COR-L47 (cell line): ENCODE results near the gene SMAD4.
"Not testable (repeated sequence)": the region's sequence is repeated elsewhere in the genome, so short reads cannot be mapped to it uniquely, and the experiment has no call there.

Experiments
- DNase-seq: peaks from one replicate; lab custom pipeline; 2025; lab: John Stamatoyannopoulos, UW

SMAD4 gene

DNA sequence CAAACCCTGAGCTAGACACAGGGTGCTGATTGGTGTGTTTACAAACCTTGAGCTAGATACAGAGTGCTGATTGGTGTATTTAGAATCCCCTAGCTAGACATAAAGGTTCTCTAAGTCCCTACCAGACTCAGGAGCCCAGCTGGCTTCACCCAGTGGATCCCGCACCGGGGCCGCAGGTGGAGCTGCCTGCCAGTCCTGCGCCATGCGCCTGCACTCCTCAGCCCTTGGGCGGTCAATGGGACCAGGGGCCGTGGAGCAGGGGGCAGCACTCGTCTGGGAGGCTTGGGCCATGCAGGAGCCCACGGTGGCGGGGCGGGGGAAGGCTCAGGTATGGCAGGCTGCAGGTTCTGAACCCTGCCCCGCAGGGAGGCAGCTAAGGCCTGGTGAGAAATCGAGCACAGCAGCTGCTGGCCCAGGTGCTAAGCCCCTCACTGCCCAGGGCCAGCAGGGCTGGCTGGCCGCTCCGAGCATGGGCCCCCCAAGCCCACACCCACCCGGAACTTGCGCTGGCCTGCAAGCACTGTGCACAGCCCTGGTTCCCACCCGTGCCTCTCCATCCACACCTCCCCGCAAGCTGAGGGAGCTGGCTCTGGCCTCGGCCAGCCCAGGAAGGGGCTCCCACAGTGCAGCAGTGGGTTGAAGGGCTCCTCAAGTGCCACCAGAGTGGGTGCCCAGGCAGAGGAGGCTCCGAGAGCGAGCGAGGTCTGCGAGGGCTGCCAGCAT is 81.8 kb downstream of the SMAD4 start:
- not testable (repeated sequence) for DNase-seq

GRCh38 chr18:51116996-51117395 is 87.0 kb downstream of the SMAD4 start:
- DNase-seq, result not testable (repeated sequence)

- DNase-seq, result not testable (repeated sequence)
Measured at GRCh38 chr18:51119561-51119960, 89.5 kb downstream of the SMAD4 start.

- DNase-seq, result not testable (repeated sequence)
Measured at GRCh38 chr18:51119976-51120375, 90.0 kb downstream of the SMAD4 start.

DNA sequence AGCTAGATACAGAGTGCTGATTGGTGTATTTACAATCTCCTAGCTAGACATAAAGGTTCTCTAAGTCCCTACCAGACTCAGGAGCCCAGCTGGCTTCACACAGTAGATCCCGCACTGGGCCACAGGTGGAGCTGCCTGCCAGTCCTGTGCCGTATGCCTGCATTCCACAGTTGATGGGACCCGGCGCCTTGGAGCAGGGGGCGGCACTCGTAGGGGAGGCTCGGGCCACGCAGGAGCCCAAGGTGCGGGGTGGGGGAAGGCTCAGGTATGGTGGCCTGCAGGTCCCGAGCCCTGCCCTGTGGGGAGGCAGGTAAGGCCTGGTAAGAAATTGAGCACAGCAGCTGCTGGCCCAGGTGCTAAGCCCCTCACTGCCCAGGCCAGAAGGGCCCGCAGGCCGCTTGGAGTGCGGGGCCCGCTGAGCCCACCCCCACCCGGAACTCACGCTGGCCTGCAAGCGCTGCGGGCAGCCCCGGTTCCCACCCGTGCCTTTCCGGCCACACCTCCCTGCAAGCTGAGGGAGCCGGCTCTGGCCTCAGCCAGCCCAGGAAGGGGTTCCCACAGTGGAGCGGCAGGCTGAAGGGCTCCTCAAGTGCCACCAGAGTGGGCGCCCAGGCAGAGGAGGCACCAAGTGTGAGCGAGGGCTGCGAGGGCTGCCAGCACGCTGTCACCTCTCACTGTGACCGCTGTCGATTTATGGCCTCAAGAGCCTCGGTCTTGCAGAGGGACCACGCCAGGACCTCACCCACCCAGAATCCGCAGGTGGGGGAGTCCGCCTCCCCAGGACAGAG is 91.0 kb downstream of the SMAD4 start:
- no peak for DNase-seq

DNA sequence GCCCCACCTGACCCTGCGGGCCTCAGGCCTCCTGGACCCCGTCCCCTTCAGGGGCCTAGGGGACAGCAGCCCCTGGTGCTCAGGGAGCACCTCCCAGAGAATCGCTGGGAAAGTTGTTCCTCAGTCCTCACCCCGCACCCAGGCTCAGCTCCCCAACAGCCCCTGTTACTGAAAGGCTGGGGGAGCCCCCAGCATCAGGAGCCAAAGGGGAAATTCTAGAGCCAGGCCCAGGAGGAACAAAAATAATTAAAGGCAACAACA is 91.5 kb downstream of the SMAD4 start:
- no peak for DNase-seq

DNA sequence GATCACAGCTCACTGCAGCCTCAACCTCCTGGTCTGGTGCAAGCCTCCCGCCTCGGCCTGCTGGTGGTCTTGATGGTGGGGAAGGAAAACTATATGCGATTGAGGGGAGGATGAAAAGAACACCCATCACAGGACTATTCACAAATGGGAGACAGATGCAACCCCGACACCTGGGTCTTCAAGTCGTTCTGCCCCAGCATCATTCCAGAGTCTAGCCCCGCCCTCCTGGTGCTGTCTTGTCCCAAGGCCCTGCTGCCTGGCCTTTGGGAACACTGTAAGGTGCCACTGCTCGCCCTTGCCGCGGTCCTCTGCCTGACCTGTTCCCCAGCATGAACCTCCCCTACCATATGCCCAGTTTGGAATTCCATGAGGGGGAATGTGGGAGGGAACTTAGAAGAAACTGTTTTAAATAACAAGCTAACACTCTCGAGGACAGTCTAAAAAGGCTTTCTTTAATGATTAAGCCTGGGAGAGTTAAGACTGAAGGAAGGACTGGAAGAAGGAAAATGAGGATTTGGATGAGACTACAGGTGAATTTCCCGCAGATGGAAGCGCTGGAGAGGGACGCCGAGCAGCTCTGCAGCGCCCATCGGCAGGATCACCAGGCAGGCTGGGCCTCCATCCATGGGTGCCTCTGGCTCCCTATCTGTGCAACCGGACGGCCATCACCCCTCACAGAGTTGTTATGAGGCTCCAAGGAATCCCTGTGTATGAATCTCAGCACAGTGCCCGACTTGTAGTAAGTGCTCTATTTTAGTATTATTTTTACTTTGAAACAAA is 92.4 kb downstream of the SMAD4 start:
- DNase-seq, result no peak

GRCh38 chr18:51123046-51123395 is 93.0 kb downstream of the SMAD4 start:
- no peak for DNase-seq

- DNase-seq, result no peak
Measured at GRCh38 chr18:51123481-51123880, 93.5 kb downstream of the SMAD4 start.

- DNase-seq, result no peak
Measured at GRCh38 chr18:51123936-51124486, 94.0 kb downstream of the SMAD4 start.

GRCh38 chr18:51125976-51126375 is 96.0 kb downstream of the SMAD4 start:
- no peak for DNase-seq

GRCh38 chr18:51127664-51128063 is 97.7 kb downstream of the SMAD4 start:
- no peak for DNase-seq

DNA sequence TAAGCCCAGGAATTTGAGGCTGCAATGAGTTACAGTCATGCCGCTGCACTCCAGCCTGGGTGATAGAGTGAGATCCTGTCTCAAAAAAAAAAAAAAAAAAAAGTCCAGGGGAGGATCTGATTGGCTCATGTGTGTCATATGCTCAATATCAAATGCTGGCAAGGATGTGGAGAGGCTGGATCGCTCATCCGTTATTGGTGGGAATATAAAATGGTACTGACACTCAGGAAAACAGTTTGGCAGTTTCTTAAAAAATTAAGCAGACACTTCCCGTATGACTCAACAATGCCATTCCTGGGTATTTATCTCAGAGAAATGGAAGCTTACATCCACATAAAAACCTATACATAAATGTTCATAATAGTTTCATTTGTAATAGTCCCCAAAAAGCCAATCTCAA is 98.5 kb downstream of the SMAD4 start:
- DNase-seq, result no peak

DNA sequence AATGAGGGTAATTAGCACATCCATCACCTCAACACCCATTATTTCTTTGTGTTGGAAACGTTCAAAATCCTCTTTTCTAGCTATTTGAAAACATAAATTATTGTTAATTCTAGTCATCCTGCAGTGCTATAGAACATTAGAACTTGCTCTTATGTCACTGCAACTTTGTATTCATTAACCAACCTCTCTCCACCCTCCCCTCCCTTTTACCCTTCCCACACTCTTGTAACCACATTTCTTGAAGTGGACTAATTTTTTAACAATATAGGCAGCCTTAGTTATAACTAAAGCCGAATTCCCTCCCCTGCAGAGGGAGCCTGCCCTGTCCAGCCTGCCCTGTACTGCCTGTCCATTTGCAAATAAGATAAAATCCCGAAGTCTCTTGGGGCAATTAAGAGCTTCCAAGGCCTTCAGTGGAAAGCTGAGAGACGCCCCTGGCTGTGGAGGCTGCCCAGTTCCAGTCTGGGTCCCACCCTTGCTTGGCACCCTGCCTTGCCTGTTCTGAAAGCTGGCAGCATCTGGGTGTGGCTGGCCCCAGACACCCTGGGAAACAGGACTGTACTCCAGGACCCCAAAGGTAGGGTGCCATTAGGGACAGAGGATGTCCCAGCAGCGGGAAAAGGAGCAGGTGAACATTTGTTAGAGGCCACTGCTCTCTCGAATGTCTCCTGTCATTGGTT is 102.4 kb downstream of the SMAD4 start:
- no peak for DNase-seq

- DNase-seq, result no peak
Measured at GRCh38 chr18:51133580-51134160, 103.7 kb downstream of the SMAD4 start.
